Endothelial cell of coronary artery (primary cell): ENCODE data around the gene SLC13A4. TPM values are rescaled to one million over a fixed set of nuclear protein-coding genes. Genes with fewer than 3 reads are reported as not detected.

Source experiments
- total RNA-seq: library from RNA; depleted of rRNA; stranded (reverse); fragments of >200 nt; gene quantifications from 2 replicates; pipeline ENCODE4 v1.2.3, GENCODE V29; 2014

SLC13A4 gene
- total RNA-seq, result not detected in 2 replicates

GRCh38 chr7:135728136-135728669 is at the start of gene SLC13A4:
TSS of gene SLC13A4 (minus strand) at chr7:135728186. CDS start at chr7:135727496, 690 bp downstream.

GRCh38 chr7:135748770-135749169 is 20.8 kb upstream of the SLC13A4 start, which contains the start of gene FAM180A:
TSS of gene FAM180A (minus strand) at chr7:135748813. CDS start at chr7:135748580, 233 bp downstream.

GRCh38 chr7:135662373-135663114 is 65.4 kb downstream of the SLC13A4 start, which contains the start of gene STMP1:
TSS of gene STMP1 (plus strand) at chr7:135662514.

Other genes starting within 250 kb of the SLC13A4 start
- gene CNOT4, start 218.1 kb downstream of the SLC13A4 start, total RNA-seq, result 7.4 and 10.7 TPM in 2 replicates
- gene NUP205, start 170.3 kb downstream of the SLC13A4 start, total RNA-seq, result 48.5 and 62.8 TPM in 2 replicates
- gene STMP1, start 65.7 kb downstream of the SLC13A4 start, total RNA-seq, result 7.4 and 9.3 TPM in 2 replicates
- 0.66 TPM in 1 of 2 replicates, not detected in the other for gene FAM180A, start 20.6 kb upstream of the SLC13A4 start, total RNA-seq
- 113 and 143 TPM in 2 replicates for gene MTPN, start 249.2 kb upstream of the SLC13A4 start, total RNA-seq